K562 (cell line): ENCODE measurements around the gene YOD1. TPM values are rescaled to one million over a fixed set of nuclear protein-coding genes. Genes with fewer than 3 reads are reported as not detected.

Source experiments
- ATAC-seq: fragments of 200-7000 bp; cut with Tn5 transposase; 3 replicates; pipeline ENCODE4 v1.9.1; 2020; ENCODE audit warnings: moderate library complexity
- BruUV-seq: library from RNA; stranded (reverse); fragments of 400-500 nt; replicated peaks from 2 replicates; lab custom pipeline; 2021; lab: Mats Ljungman, UMichigan
- CTCF ChIA-PET: fragments of 300-600 bp; formaldehyde crosslinking; extraction: SDS; loops from one replicate; lab custom pipeline; 2021; ENCODE audit warnings: low intra/inter-chr PET ratio; lab: Yijun Ruan, JAX
- POLR2A ChIA-PET: fragments of 300-600, 350-650 bp; sonication (Branson Sonifier 250); formaldehyde crosslinking; extraction: SDS; loops from one replicate; lab custom pipeline; 2021; ENCODE audit warnings: antibody characterized with exemption, inconsistent platforms; lab: Yijun Ruan, JAX
- DNase-seq, 4 experiments: peaks; one replicate each; pipeline versions ENCODE4 v3.0.0 to v3.0.0-alpha.2; 2011 to 2018; ENCODE audit warnings: low spot score in 3 of 4, mixed read lengths in 3 of 4; ENCODE audit errors: extremely low read depth in 1 of 4
- FAIRE-seq: peaks from 2 replicates; lab custom pipeline; 2011; peaks lifted over from hg19 to GRCh38; lab: Jason Lieb, UNC
- H2AFZ ChIP-seq: 2 replicates; pipeline ENCODE4 v1.6.0; 2011; ENCODE audit warnings: low read depth, low read length, control low read depth, inconsistent platforms
- H3K27ac ChIP-seq: fragments of 200-600 bp; 3 replicates; pipeline ENCODE4 v1.8.0; 2011; ENCODE audit warnings: low read depth, mild to moderate bottlenecking, control low read depth, inconsistent platforms, low read length, moderate library complexity, mixed read lengths; ENCODE audit errors: extremely low read depth
- H3K27me3 ChIP-seq, 2 experiments: fragments of 300-600 bp in 1 of 2; 2 replicates in 1 of 2; 3 replicates in 1 of 2; pipeline versions ENCODE4 v1.6.0 to v1.8.0; 2011; ENCODE audit warnings: inconsistent platforms in 2 of 2, low read length in 2 of 2, mild to moderate bottlenecking in 1 of 2, mixed read lengths in 1 of 2, moderate library complexity in 1 of 2; ENCODE audit not compliant: control insufficient read depth in 2 of 2, insufficient read depth in 2 of 2
- H3K36me3 ChIP-seq: fragments of 300-600 bp; 3 replicates; pipeline ENCODE4 v1.8.0; 2011; ENCODE audit warnings: mild to moderate bottlenecking, low read length, inconsistent platforms; ENCODE audit not compliant: control insufficient read depth, insufficient read depth
- H3K4me1 ChIP-seq, 2 experiments: fragments of 200-600 bp in 1 of 2; replicated peaks in 1 of 2; 2 replicates in 1 of 2; 3 replicates in 1 of 2; pipeline versions ENCODE4 v1.5.1 to v1.8.0; 2011; ENCODE audit warnings: inconsistent platforms in 2 of 2, low read length in 2 of 2, mild to moderate bottlenecking in 1 of 2, mixed read lengths in 1 of 2, moderate library complexity in 1 of 2; ENCODE audit not compliant: control insufficient read depth in 2 of 2, insufficient read depth in 2 of 2
- H3K4me2 ChIP-seq: 2 replicates; pipeline ENCODE4 v1.6.1; 2011; ENCODE audit warnings: low read length, control low read depth, inconsistent platforms, mixed read lengths; ENCODE audit not compliant: insufficient read depth
- H3K4me3 ChIP-seq: fragments of 200-600 bp; sonication (generic), shearing (Covaris generic); 2 replicates; pipeline ENCODE4 v1.5.1; 2016; ENCODE audit warnings: control low read depth, inconsistent platforms
- H3K79me2 ChIP-seq: fragments of 200-600 bp; 3 replicates; pipeline ENCODE4 v1.8.0; 2011; ENCODE audit warnings: low read length, inconsistent platforms; ENCODE audit not compliant: control insufficient read depth, insufficient read depth
- H3K9ac ChIP-seq, 2 experiments: 2 replicates each; pipeline versions ENCODE4 v1.6.0 to v1.6.1; 2011; ENCODE audit warnings: low read depth in 2 of 2, low read length in 2 of 2, control low read depth in 1 of 2, inconsistent platforms in 1 of 2, mild to moderate bottlenecking in 1 of 2, mixed read lengths in 1 of 2; ENCODE audit not compliant: insufficient read depth in 1 of 2
- H3K9me1 ChIP-seq: one replicate; pipeline ENCODE4 v1.6.0; 2011; ENCODE audit warnings: inconsistent platforms, mild to moderate bottlenecking, low read length, moderate library complexity; ENCODE audit not compliant: control insufficient read depth, insufficient read depth
- H3K9me3 ChIP-seq: replicated peaks from 2 replicates; pipeline ENCODE4 v1.5.1; 2011; ENCODE audit warnings: low read depth, low read length, inconsistent platforms; ENCODE audit not compliant: control insufficient read depth, insufficient read depth
- H4K20me1 ChIP-seq: replicated peaks from 2 replicates; pipeline ENCODE4 v1.6.1; 2011; ENCODE audit warnings: low read length, inconsistent platforms, mixed read lengths; ENCODE audit not compliant: control insufficient read depth, insufficient read depth
- MAFF ChIP-seq: IDR thresholded peaks from 2 replicates; pipeline ENCODE4 v1.6.1; 2012; ENCODE audit warnings: low read length, improper control_type of control experiment
- MCM5 ChIP-seq: fragments of 450-650 bp; IDR thresholded peaks from 2 replicates; pipeline ENCODE4 v1.6.1; 2016; ENCODE audit warnings: low read depth
- TCF7 ChIP-seq: sonication (generic); IDR thresholded peaks from 2 replicates; pipeline ENCODE4 v1.6.1; 2016; ENCODE audit warnings: antibody characterized with exemption, borderline replicate concordance
- WGBS: fragments of 100-300 bp; shearing (Covaris generic); methylation state at CpG from one replicate; pipeline ENCODE4 v1.1.6; 2016; ENCODE audit warnings: low coverage, mixed read lengths; ENCODE audit not compliant: insufficient coverage; ENCODE audit errors: missing lambda C conversion rate; 5-methylcytosine and 5-hydroxymethylcytosine counted together
- in situ Hi-C: fragments of 300-500 bp; cut with MboI; formaldehyde crosslinking; loops from 4 replicates; pipeline ENCODE4 v1.15.0; 2018; ENCODE audit warnings: inconsistent platforms, mixed read lengths
- intact Hi-C: fragments of 100-400 bp; cut with micrococcal nuclease; formaldehyde crosslinking; loops from 2 replicates; pipeline ENCODE4 v1.14.2; 2022
- polyA plus RNA-seq, 8 experiments: library from polyadenylated mRNA; depleted of rRNA in 4 of 8; stranded (reverse) in 5 of 8; unstranded in 3 of 8; fragments of >200 nt; fragmentation: Nextera tagmentation in 2 of 8; fragmentation: Illumina TruSeq in 1 of 8; extraction: Ambion mirVana in 2 of 8; extraction: Trizol in 1 of 8; gene quantifications; 2 replicates each; pipeline versions ENCODE4 v1.2.1 to v1.2.3, GENCODE V29; 2011 to 2014; ENCODE audit warnings: inconsistent platforms in 1 of 8, missing spikeins in 1 of 8
- total RNA-seq, 7 experiments: library from RNA; depleted of rRNA in 6 of 7; stranded (reverse); fragments of >200 nt in 6 of 7; fragmentation: Illumina TruSeq in 2 of 7; extraction: Trizol in 2 of 7; gene quantifications; 2 replicates each; pipeline versions ENCODE4 v1.2.1 to v1.2.3, GENCODE V29; 2011 to 2021; ENCODE audit warnings: low replicate concordance in 1 of 7
- TF ChIP-seq, protein P1 (sequence below), 2 experiments: fragments of 250-450 bp in 1 of 2; fragments of 450-650 bp in 1 of 2; sonication (Bioruptor Pico) in 1 of 2; IDR thresholded peaks; 2 replicates each; pipeline versions ENCODE4 v1.6.1 to v1.8.0; 2016 to 2021; ENCODE audit warnings: mild to moderate bottlenecking in 2 of 2, moderate library complexity in 2 of 2, missing compliant biosample characterization in 1 of 2, missing genetic modification characterization in 1 of 2
- TF ChIP-seq, protein P2 (sequence below): fragments of 250-450 bp; sonication (Bioruptor Pico); IDR thresholded peaks from 2 replicates; pipeline ENCODE4 v1.5.0; 2021

The YOD1 gene
- total and polyA plus RNA-seq, 9 of the 15 experiments (the other 6 are each of a cell fraction or from before 2014, with no cell fraction given): 18.2 to 78.1 (median 46.9) TPM

DNA sequence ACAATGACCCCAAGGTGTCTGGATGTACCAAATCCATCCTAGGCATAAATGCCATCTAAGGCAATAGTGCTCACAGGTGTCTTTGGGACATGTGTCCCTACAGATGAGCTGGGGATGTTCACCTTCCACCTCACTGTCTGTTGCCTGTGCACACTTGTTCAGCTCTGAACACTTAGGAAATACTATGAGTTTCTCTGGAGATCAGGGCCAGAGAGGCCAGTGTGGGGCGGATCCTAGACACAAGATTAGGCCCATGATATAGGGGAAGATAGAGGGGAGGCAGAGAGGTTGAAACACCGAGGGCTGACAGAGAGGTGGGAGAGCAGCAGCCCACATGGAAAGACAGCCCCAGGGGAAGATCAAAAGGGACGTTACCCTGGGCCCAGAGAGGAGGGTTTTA, 44.1 kb downstream of the YOD1 start:
- no peak overlapping the region for H3K27ac ChIP-seq
- no peak for DNase-seq
- 21% methylated on average over 3 of the region's 3 CpGs for WGBS
- H3K9me3 ChIP-seq: no peaks in the 10 kb centered on the region
- ChIA-PET CTCF (no interaction called here), POLR2A (interaction anchor here (0.9 to 1.0 kb wide), 2 partner anchors 11 to 13 kb away, joined by 3 read pairs; no protein-coding TSS in a partner anchor)
- intact Hi-C loops: no loop called here
- ATAC-seq: peak; percentile 22
- H3K9ac ChIP-seq: 0 out of 4 replicates have a peak overlapping the region, but pooled peaks have one; percentile 4 to 23
- peak overlapping the region; percentile 43; the same call in 1 of the 2 replicates for H3K4me2 ChIP-seq
- H4K20me1 ChIP-seq: no peaks in the 10 kb centered on the region
- no peaks in the 10 kb centered on the region for H3K9me1 ChIP-seq
- FAIRE-seq: peak; percentile 70
- H3K27me3 ChIP-seq: no peaks in the 10 kb centered on the region
- no peak overlapping the region for H3K4me3 ChIP-seq
- peak overlapping the region; percentile 84 for H2AFZ ChIP-seq
- H3K36me3 ChIP-seq: no peaks in the 10 kb centered on the region
- no TSS peak for BruUV-seq
- no peaks in the 10 kb centered on the region for H3K79me2 ChIP-seq
- TF ChIP-seq MCM5 (no peak), MAFF (no peak), TCF7 (no peak)
- TF ChIP-seq, protein P1, sequence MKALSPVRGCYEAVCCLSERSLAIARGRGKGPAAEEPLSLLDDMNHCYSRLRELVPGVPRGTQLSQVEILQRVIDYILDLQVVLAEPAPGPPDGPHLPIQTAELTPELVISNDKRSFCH (CRISPR knock-in tag; IDR thresholded peaks at IDR 0.05): no peak
- TF ChIP-seq, protein P1 (tag; IDR thresholded peaks at IDR 0.05): no peak
- TF ChIP-seq, protein P2, sequence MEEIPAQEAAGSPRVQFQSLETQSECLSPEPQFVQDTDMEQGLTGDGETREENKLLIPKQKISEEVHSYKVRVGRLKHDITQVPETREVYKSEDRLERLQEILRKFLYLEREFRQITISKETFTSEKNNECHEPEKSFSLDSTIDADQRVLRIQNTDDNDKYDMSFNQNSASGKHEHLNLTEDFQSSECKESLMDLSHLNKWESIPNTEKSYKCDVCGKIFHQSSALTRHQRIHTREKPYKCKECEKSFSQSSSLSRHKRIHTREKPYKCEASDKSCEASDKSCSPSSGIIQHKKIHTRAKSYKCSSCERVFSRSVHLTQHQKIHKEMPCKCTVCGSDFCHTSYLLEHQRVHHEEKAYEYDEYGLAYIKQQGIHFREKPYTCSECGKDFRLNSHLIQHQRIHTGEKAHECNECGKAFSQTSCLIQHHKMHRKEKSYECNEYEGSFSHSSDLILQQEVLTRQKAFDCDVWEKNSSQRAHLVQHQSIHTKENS (CRISPR knock-in tag): no peak
- in situ Hi-C loops: no loop called here
- peaks cover 6 to 39% of the 10 kb centered on the region in 2 experiments; a peak in 4 of 5 replicates for H3K4me1 ChIP-seq
